H1 (cell line): Measurements from ENCODE around the gene UPF3A.

Experiments used
- CEBPB ChIP-seq: IDR thresholded peaks from 2 replicates; pipeline ENCODE4 v1.6.1; 2012; ENCODE audit warnings: low read depth, low read length
- CTCF ChIP-seq, 3 experiments: IDR thresholded peaks; 1 replicate in 2 of 3; 2 replicates in 1 of 3; pipeline versions ENCODE4 v1.5.1 to v1.6.1; 2011; ENCODE audit warnings: low read length in 3 of 3, mild to moderate bottlenecking in 3 of 3, inconsistent platforms in 2 of 3, low read depth in 1 of 3, moderate library complexity in 1 of 3; ENCODE audit not compliant: insufficient read depth in 1 of 3; ENCODE audit errors: control extremely low read depth in 1 of 3
- EZH2 ChIP-seq: fragments of 200-600 bp; sonication (generic); IDR thresholded peaks from 2 replicates; pipeline ENCODE4 v1.7.1; 2012; ENCODE audit warnings: low read depth, mild to moderate bottlenecking, moderate library complexity, low read length, inconsistent platforms; ENCODE audit not compliant: severe bottlenecking
- GABPA ChIP-seq: IDR thresholded peaks from 2 replicates; pipeline ENCODE4 v1.6.1; 2011; ENCODE audit warnings: mild to moderate bottlenecking, low read length, moderate library complexity, borderline replicate concordance; ENCODE audit not compliant: insufficient read depth
- HDAC2 ChIP-seq, 2 experiments: fragments of 300-600 bp in 1 of 2; sonication (generic) in 1 of 2; IDR thresholded peaks; 2 replicates each; pipeline ENCODE4 v1.6.1; 2011 to 2012; ENCODE audit warnings: low read depth in 2 of 2, low read length in 2 of 2, mild to moderate bottlenecking in 2 of 2, moderate library complexity in 2 of 2, borderline replicate concordance in 1 of 2, inconsistent platforms in 1 of 2
- PHF8 ChIP-seq: fragments of 200-600 bp; sonication (generic); conservative IDR thresholded peaks from 2 replicates; pipeline ENCODE4 v1.7.1; 2012; ENCODE audit warnings: low read depth, mild to moderate bottlenecking, inconsistent platforms, low read length, moderate library complexity
- POLR2A ChIP-seq, 2 experiments: IDR thresholded peaks; 1 replicate in 1 of 2; 2 replicates in 1 of 2; pipeline ENCODE4 v1.6.1; 2011; ENCODE audit warnings: low read depth in 2 of 2, low read length in 2 of 2, mild to moderate bottlenecking in 2 of 2; ENCODE audit errors: control extremely low read depth in 1 of 2
- RAD21 ChIP-seq, 2 experiments: IDR thresholded peaks in 1 of 2; conservative IDR thresholded peaks in 1 of 2; 2 replicates each; pipeline ENCODE4 v1.6.1; 2011; ENCODE audit warnings: low read depth in 2 of 2, low read length in 2 of 2, improper control_type of control experiment in 1 of 2, inconsistent platforms in 1 of 2, mild to moderate bottlenecking in 1 of 2, moderate library complexity in 1 of 2
- SP2 ChIP-seq: IDR thresholded peaks from 2 replicates; pipeline ENCODE4 v1.6.1; 2012; ENCODE audit warnings: mild to moderate bottlenecking, low read length, inconsistent platforms
- TAF7 ChIP-seq: optimal IDR thresholded peaks from 2 replicates; pipeline ENCODE3; 2011; ENCODE audit warnings: low read depth, mild to moderate bottlenecking, inconsistent platforms, low read length, moderate library complexity, borderline replicate concordance

DNA sequence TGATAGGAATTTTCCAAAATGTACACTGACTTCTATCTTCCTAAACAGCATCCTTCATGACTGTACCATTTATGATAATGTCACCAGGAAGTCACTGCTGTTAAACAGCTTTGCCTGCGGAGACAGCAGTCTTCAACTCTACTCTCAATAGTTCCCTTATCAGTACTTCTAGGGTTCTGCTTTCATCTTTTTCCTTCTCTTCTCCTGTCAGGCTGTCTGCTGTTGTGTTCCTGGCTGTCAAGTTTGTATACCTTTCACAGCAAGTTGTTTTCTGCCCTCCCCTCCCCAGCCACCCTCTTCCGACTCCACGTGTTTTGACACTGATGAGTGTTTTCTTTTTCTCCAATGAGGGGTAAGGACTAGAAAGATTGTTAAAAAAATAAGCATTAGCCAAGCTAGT, 2.2 kb downstream of the UPF3A start:
- no peak for TF ChIP-seq CTCF (IDR thresholded peaks at IDR 0.05; ENCODE audit: control extremely low read depth in 1 of 3, insufficient read depth in 1 of 3, low read depth in 1 of 3, low read length in 3 of 3)
- no peak for TF ChIP-seq TAF7
- TF ChIP-seq SP2, result no peak
- TF ChIP-seq GABPA, result no peak
- TF ChIP-seq CEBPB, result no peak
- no peak for TF ChIP-seq POLR2A (IDR thresholded peaks at IDR 0.05; ENCODE audit: control extremely low read depth in 1 of 2, low read depth in 2 of 2, low read length in 2 of 2)
- no peak for TF ChIP-seq RAD21 (IDR thresholded peaks at IDR 0.05 in 1 of 2, conservative IDR thresholded peaks at IDR 0.05 in 1 of 2; ENCODE audit: low read depth in 2 of 2, low read length in 2 of 2)
- TF ChIP-seq PHF8, result no peak
- TF ChIP-seq EZH2, result no peak
- no peak for TF ChIP-seq HDAC2 (IDR thresholded peaks at IDR 0.05; ENCODE audit: borderline replicate concordance in 1 of 2, low read depth in 2 of 2, low read length in 2 of 2)
